Esophagus squamous epithelium (tissue), 5 donors: ENCODE data around the gene DDAH2. TPM values are rescaled to one million over a fixed set of nuclear protein-coding genes. Genes with fewer than 3 reads are reported as not detected.

Experiments used
- DNase-seq: peaks from one replicate; lab custom pipeline; 2025; lab: John Stamatoyannopoulos, UW
- H3K27ac ChIP-seq, 4 donors: fragments of 200-600 bp; sonication (generic); one replicate each; pipeline ENCODE4 v1.5.1; 2016 to 2019; ENCODE audit warnings: mild to moderate bottlenecking in 1 of 4
- H3K27me3 ChIP-seq, 4 donors: fragments of 200-600 bp; sonication (generic); 1 replicate in 3 of 4; 2 replicates in 1 of 4; pipeline versions ENCODE4 v1.5.1 to v1.6.0; 2017 to 2021; ENCODE audit warnings: antibody characterized with exemption in 1 of 4
- H3K36me3 ChIP-seq, 3 donors: fragments of 200-600 bp; sonication (generic); one replicate each; pipeline ENCODE4 v1.5.1; 2016 to 2019
- H3K4me1 ChIP-seq, 3 donors: fragments of 200-600 bp; sonication (generic); one replicate each; pipeline ENCODE4 v1.5.1; 2017 to 2019
- H3K4me3 ChIP-seq, 4 donors: fragments of 200-600 bp; sonication (generic); 1 replicate in 3 of 4; 2 replicates in 1 of 4; pipeline ENCODE4 v1.5.1; 2016 to 2019; ENCODE audit warnings: mild to moderate bottlenecking in 2 of 4, moderate library complexity in 1 of 4
- H3K9me3 ChIP-seq, 3 donors: fragments of 200-600 bp; sonication (generic); one replicate each; pipeline ENCODE4 v1.5.1; 2016 to 2019
- POLR2A ChIP-seq, 4 donors: fragments of 450-650 bp; IDR thresholded peaks; one replicate each; pipeline ENCODE4 v1.6.1; 2017; ENCODE audit warnings: antibody characterized with exemption in 4 of 4, mild to moderate bottlenecking in 4 of 4, moderate library complexity in 3 of 4
- WGBS, 2 donors: methylation state at CpG; one replicate each; pipeline ENCODE4 v1.1.5; 2018; 5-methylcytosine and 5-hydroxymethylcytosine counted together
- intact Hi-C: fragments of 100-400 bp; cut with DNase I; formaldehyde crosslinking; loops from one replicate; pipeline ENCODE4 v1.15.0; 2022
- total RNA-seq, 4 donors: library from RNA; depleted of rRNA; stranded (reverse); fragments of >200 nt; gene quantifications; one replicate each; pipeline ENCODE4 v1.1.0, GENCODE V29; 2016
- TF ChIP-seq, protein P1 (sequence below), 6 experiments: fragments of 450-650 bp in 4 of 6; fragments of 200-600 bp in 2 of 6; sonication (generic) in 2 of 6; IDR thresholded peaks; one replicate each; pipeline ENCODE4 v1.5.1; 2016 to 2019; ENCODE audit warnings: antibody characterized with exemption in 6 of 6, mild to moderate bottlenecking in 4 of 6, moderate library complexity in 4 of 6
- donor health status: DM: yes; HTN: yes; CAD: no.

DDAH2 gene
- total RNA-seq, 4 donors from 2014 or later = 16.4 to 59.3 (median 28.2) TPM

DNA sequence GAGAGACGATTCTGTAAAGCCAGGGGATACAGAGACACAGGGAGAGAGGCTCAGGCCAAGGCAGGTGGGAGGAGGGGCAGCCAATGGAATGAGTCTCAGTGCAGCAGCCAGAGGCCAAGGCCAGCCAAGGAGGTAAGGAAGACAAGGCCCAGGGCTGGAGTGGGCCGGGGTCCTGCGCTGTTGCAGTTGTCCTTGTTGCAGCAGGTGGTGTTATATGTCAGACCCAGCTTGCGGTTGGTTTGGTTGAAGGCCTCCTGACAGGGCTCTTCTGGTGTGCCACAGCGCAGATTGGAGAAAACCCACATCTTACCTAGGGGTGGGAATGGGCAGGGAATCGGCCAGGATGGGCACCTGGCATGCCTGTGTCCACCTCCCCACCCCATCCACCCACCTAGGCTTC, 10.1 kb downstream of the DDAH2 start:
- H3K27me3 ChIP-seq = no peaks in the 10 kb centered on the region
- H3K4me1 ChIP-seq = peaks cover 11 to 72% (median 21%) of the 10 kb centered on the region in 3 donors
- DNase-seq = no peak
- peak overlapping the region; percentile 70 to 94 (median 83) for H3K27ac ChIP-seq
- TF ChIP-seq, protein P1, sequence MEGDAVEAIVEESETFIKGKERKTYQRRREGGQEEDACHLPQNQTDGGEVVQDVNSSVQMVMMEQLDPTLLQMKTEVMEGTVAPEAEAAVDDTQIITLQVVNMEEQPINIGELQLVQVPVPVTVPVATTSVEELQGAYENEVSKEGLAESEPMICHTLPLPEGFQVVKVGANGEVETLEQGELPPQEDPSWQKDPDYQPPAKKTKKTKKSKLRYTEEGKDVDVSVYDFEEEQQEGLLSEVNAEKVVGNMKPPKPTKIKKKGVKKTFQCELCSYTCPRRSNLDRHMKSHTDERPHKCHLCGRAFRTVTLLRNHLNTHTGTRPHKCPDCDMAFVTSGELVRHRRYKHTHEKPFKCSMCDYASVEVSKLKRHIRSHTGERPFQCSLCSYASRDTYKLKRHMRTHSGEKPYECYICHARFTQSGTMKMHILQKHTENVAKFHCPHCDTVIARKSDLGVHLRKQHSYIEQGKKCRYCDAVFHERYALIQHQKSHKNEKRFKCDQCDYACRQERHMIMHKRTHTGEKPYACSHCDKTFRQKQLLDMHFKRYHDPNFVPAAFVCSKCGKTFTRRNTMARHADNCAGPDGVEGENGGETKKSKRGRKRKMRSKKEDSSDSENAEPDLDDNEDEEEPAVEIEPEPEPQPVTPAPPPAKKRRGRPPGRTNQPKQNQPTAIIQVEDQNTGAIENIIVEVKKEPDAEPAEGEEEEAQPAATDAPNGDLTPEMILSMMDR (IDR thresholded peaks at IDR 0.05) = no peak
- no peak for TF ChIP-seq POLR2A (IDR thresholded peaks at IDR 0.05)
- H3K9me3 ChIP-seq = no peaks in the 10 kb centered on the region
- no peak overlapping the region for H3K4me3 ChIP-seq
- no peaks in the 10 kb centered on the region for H3K36me3 ChIP-seq
- 74 to 75% methylated on average over 6 of the region's 6 CpGs for WGBS, 2 donors
- intact Hi-C loops = no loop called here

- H3K36me3 ChIP-seq = no peaks in the 10 kb centered on the region
- no peak for TF ChIP-seq POLR2A (IDR thresholded peaks at IDR 0.05)
- TF ChIP-seq, protein P1 (IDR thresholded peaks at IDR 0.05) = no peak
- H3K27me3 ChIP-seq = no peaks in the 10 kb centered on the region
- peaks cover 11 to 80% (median 29%) of the 10 kb centered on the region in 3 donors for H3K4me1 ChIP-seq
- H3K27ac ChIP-seq = peak overlapping the region; percentile 78 to 94 (median 83)
- WGBS, 2 donors = 33 to 44% methylated on average over 1 of the region's 1 CpG
- H3K9me3 ChIP-seq = no peaks in the 10 kb centered on the region
- intact Hi-C loops = no loop called here
- no peak overlapping the region for H3K4me3 ChIP-seq
- no peak for DNase-seq
Measured at GRCh38 chr6:31718265-31718664, 10.8 kb downstream of the DDAH2 start.

DNA sequence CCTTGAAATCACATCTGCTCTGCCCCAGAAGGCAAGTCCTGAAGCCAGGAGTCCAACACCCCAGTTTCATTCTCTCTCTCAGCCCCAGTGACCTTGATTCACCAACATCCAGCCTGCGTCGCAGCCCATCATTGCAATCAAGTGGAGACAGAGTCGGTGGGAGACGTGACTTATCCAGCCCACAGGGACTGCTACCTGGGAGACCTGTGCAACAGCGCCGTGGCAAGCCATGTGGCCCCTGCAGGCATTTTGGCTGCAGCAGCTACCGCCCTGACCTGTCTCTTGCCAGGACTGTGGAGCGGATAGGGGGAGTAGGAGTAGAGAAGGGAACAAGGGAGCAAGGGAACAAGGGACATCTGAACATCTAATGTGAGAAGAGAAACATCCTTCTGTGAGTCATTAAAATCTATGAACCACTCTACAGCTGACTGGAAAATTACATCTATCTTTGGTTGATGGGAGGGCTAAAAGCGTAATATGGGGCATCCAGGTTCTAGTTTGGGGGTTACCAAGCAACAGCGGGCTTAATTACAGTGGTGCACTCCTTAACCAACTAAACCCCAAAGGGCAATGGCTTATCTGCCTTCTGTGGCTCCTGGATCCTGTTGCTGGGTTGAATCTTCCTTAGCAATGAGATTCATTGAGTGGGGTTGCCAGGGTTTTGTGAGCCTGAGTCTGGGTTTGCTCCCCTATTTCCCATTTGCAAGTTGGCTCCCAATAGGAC, 11.4 kb downstream of the DDAH2 start:
- intact Hi-C loops = no loop called here
- DNase-seq = no peak
- 37 to 40% methylated on average over 6 to 10 of the region's 10 CpGs for WGBS, 2 donors
- no peak for TF ChIP-seq POLR2A (IDR thresholded peaks at IDR 0.05)
- TF ChIP-seq, protein P1 (IDR thresholded peaks at IDR 0.05) = peak in 3 of 6 experiments; percentile 6 to 48 (median 29)
- Histone ChIP-seq H3K4me1 (peaks cover 11 to 86% (median 35%) of the 10 kb centered on the region in 3 donors), H3K9me3 (no peaks in the 10 kb centered on the region), H3K36me3 (no peaks in the 10 kb centered on the region), H3K27me3 (no peaks in the 10 kb centered on the region), H3K4me3 (no peak overlapping the region), H3K27ac (peak overlapping the region; percentile 78 to 94 (median 83))

DNA sequence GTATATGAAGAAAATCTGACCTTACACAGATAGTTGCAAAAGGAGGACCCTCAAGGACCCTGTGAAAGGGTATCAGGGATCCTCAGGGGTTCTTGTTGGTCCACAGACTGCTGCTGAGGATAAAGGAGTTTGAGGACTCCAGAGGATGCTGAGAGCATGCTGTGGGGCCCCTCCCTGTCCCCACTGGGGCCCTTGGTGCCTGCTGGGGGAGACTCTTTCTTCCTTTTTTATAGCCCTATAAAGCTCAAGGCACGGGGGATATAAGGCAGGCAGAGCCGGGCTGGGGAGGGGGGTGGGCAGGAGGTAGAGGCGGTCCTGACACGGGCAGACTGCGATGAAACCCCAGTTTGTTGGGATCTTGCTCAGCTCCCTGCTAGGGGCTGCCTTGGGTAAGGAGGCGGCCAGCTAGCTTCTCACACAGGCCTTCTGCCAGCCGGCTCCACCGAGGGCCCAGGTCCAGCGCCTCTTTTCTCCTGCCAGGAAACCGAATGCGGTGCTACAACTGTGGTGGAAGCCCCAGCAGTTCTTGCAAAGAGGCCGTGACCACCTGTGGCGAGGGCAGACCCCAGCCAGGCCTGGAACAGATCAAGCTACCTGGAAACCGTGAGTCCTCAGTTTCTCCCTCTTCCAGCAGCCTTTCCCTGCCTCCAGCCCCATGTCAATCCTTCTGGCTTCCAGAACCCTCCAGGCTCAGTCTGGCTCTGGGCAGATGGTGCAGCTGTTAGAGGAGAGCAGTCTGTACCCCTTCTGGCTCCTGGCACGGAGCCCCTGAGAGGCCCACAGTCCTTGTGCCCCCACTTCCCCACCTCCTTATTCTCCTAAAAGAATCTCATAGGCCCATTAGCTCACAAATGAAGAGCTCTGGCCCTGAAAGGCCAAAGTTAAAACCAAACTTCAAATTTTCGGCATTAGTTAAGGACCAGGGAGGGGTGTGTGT, 13.8 kb downstream of the DDAH2 start, which contains the start of gene LY6G6D:
Gene LY6G6D (plus strand): TSS at position 327 of the 937 bp plus-strand sequence. CDS start 8 bp downstream, at position 335.
- Histone ChIP-seq H3K27ac (peak within 1 kb of the TSS; percentile 9 to 84 (median 63)), H3K4me1 (peaks cover 17 to 91% (median 51%) of the 10 kb centered on the region in 3 donors), H3K4me3 (no peak within 1 kb of the TSS), H3K27me3 (no peaks in the 10 kb centered on the region), H3K9me3 (no peaks in the 10 kb centered on the region), H3K36me3 (no peaks in the 10 kb centered on the region)
- intact Hi-C loops = no loop called here
- 74 to 95% methylated on average over 4 of the region's 16 CpGs for WGBS, 2 donors
- no peak for TF ChIP-seq POLR2A (IDR thresholded peaks at IDR 0.05)
- TF ChIP-seq, protein P1 (IDR thresholded peaks at IDR 0.05) = no peak
- DNase-seq = no peak
